ENCODE results near the gene ATAD3C.
A peak's percentile ranks its signal among the peaks of the same experiment; 100 is the strongest.
"Not testable (repeated sequence)": the region's sequence is repeated elsewhere in the genome, so short reads cannot be mapped to it uniquely, and the experiment has no call there.

Gene ATAD3C

GRCh38 chr1:1511533-1512285, 62.2 kb downstream of the ATAD3C start, which contains the start of gene ATAD3A:
TSS of gene ATAD3A (plus strand) at chr1:1512162. CDS start at chr1:1512269, 107 bp downstream.
- peak; percentile 91 for DNase-seq

GRCh38 chr1:1512425-1512824, 62.9 kb downstream of the ATAD3C start:
- peak; percentile 11 for DNase-seq

DNA sequence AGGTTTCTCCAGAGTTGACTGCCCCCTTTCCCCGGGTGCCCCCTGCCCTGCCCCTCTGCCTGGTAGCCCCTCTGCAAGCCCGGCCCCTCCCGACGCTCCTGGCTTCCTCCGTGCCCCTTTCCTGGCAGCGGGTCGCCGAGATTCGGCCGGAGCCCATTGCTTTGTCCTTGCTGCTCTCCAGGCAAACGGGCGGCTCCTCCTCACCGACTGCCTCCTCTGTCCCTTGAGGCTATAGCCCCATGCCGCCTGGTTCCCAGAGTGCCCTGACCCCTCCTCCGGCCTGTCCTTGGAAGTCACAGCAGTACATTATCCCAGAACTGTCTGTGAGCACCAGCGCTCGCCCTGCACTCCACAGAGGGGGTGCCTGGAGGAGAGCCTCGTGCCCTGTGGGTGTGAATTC, 64.2 kb downstream of the ATAD3C start:
- not testable (repeated sequence) for DNase-seq

- DNase-seq: not testable (repeated sequence)
Observed at GRCh38 chr1:1514376-1514775, 64.9 kb downstream of the ATAD3C start.

- DNase-seq: not testable (repeated sequence)
Observed at GRCh38 chr1:1516923-1517322, 67.4 kb downstream of the ATAD3C start.

GRCh38 chr1:1517973-1518620, 68.6 kb downstream of the ATAD3C start:
- no peak for DNase-seq

DNA sequence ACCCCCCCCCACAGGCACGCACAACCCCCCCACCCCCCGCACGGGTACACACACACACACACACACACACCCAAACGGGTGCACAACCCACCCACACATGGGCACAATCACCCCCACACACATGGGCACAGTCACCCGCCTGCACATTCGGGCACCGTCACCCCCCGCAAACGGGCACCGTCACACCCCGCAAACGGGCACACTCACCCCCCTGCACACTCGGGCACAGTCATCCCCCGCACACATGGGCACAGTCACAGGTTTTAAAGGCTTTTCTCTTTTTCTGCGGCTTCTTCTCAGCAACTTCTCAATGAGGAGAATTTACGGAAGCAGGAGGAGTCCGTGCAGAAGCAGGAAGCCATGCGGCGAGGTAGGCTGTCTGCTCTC, 69.1 kb downstream of the ATAD3C start:
- not testable (repeated sequence) for DNase-seq

Measured in activated effector memory CD4-positive, alpha-beta T cell treated with Interleukin-2 at 50 U/mL for 16 hours (primary cell).